Left ventricle myocardium inferior (tissue), 1 donor: ENCODE measurements around the gene GPR143. TPM values are rescaled to one million over a fixed set of nuclear protein-coding genes. Genes with fewer than 3 reads are reported as not detected.

Experiments
- DNase-seq: peaks from one replicate; pipeline ENCODE4 v3.0.0-alpha.2; 2020
- H3K27ac ChIP-seq: fragments of 200-600 bp; replicated peaks from 2 replicates; pipeline ENCODE4 v1.8.0; 2021
- H3K27me3 ChIP-seq: fragments of 200-600 bp; 2 replicates; pipeline ENCODE4 v1.8.0; 2021; ENCODE audit warnings: low read depth
- H3K36me3 ChIP-seq: fragments of 200-600 bp; 2 replicates; pipeline ENCODE4 v1.8.0; 2021
- H3K4me1 ChIP-seq: fragments of 200-600 bp; 2 replicates; pipeline ENCODE4 v1.8.0; 2021
- H3K4me3 ChIP-seq: fragments of 200-600 bp; 2 replicates; pipeline ENCODE4 v1.8.0; 2021; ENCODE audit warnings: mild to moderate bottlenecking, moderate library complexity
- H3K9me3 ChIP-seq: fragments of 200-600 bp; replicated peaks from 2 replicates; pipeline ENCODE4 v1.8.0; 2021
- intact Hi-C: fragments of 100-400 bp; cut with micrococcal nuclease; formaldehyde crosslinking; loops from one replicate; pipeline ENCODE4 v1.11.0; 2022
- total RNA-seq: library from RNA; stranded (reverse); fragmentation: NEBNext Ultra II Directional; extraction: Animal tissue kit (Norgen Biotek cat#: 25700); gene quantifications from one replicate; pipeline ENCODE4 v1.2.1, GENCODE V29; 2021
- TF ChIP-seq, protein P1 (sequence below): fragments of 200-600 bp; IDR thresholded peaks from 2 replicates; pipeline ENCODE4 v1.8.0; 2021; ENCODE audit warnings: antibody characterized with exemption, mild to moderate bottlenecking, borderline replicate concordance
- donor health status: DM: no; HTN: yes; CAD: no; lungs with severe emphysema.

GPR143 gene
- total RNA-seq, 1 donor from 2014 or later = not detected

DNA sequence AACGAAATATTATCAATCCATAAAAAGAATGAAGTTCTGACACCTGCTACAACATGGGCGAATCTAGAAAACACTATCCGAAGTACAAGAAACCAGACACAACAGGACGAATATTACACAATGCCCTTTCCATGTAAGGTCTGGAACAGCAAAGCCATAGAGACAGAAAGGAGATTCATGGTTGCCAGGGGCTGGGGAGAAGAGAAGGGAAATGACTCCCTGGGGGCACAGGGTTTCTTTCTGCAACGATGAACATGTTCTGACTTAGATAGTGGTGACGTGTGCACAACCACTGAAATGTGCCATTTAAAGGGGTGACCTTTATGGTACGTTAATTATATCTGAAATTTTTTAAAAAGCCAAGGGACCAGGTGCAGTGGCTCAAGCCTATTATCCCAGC lies 28.3 kb downstream of the GPR143 start:
- Histone ChIP-seq H3K4me1 (no peaks in the 10 kb centered on the region), H3K27ac (no peak overlapping the region), H3K36me3 (no peaks in the 10 kb centered on the region), H3K27me3 (no peaks in the 10 kb centered on the region), H3K9me3 (no peaks in the 10 kb centered on the region), H3K4me3 (no peak overlapping the region)
- TF ChIP-seq, protein P1, sequence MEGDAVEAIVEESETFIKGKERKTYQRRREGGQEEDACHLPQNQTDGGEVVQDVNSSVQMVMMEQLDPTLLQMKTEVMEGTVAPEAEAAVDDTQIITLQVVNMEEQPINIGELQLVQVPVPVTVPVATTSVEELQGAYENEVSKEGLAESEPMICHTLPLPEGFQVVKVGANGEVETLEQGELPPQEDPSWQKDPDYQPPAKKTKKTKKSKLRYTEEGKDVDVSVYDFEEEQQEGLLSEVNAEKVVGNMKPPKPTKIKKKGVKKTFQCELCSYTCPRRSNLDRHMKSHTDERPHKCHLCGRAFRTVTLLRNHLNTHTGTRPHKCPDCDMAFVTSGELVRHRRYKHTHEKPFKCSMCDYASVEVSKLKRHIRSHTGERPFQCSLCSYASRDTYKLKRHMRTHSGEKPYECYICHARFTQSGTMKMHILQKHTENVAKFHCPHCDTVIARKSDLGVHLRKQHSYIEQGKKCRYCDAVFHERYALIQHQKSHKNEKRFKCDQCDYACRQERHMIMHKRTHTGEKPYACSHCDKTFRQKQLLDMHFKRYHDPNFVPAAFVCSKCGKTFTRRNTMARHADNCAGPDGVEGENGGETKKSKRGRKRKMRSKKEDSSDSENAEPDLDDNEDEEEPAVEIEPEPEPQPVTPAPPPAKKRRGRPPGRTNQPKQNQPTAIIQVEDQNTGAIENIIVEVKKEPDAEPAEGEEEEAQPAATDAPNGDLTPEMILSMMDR = no peak
- intact Hi-C loops = no loop called here
- DNase-seq = no peak

DNA sequence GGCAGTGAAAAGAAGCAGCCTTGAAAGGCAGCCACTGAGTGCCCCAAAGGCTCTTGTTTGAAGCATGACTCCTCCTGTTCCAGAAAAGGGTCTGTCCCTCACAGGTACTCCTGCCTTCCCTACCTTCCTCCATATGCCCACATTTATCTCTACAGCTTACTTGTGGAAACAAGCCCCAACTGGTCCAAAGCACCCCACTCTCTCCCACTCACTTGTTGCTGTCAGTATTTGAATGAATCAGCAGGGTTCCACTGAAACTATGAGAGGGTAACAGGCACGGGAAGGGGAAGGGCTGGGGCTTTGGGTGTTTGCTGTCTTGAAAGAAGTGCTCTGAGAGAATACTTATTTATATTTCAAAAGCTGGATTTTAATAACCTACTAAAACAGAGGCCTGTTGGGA lies 34.9 kb downstream of the GPR143 start:
- Histone ChIP-seq H3K27me3 (no peaks in the 10 kb centered on the region), H3K4me1 (no peaks in the 10 kb centered on the region), H3K27ac (no peak overlapping the region), H3K4me3 (no peak overlapping the region), H3K9me3 (peaks cover 17% of the 10 kb centered on the region), H3K36me3 (no peaks in the 10 kb centered on the region)
- TF ChIP-seq, protein P1 = no peak
- no peak for DNase-seq
- intact Hi-C loops = no loop called here

DNA sequence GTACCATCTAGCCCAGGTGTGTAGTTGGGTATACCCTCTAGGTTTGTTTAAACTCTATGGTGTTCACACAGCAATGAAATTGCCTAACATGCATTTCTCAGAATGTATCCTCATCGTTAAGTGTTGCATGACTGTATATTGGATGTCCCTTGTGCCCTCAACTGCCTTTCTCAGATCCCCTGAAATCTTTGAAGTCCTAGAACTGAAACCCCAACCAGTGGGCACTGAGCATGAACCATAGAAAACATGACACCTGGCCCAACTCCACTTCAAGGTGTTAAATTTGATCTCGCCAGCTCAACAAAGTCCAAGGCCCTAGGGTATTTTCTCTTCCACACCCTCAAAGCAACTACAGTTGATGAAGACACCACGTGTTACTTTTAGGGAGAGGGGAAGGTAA lies 35.6 kb downstream of the GPR143 start:
- intact Hi-C loops = no loop called here
- H3K9me3 ChIP-seq = peaks cover 17% of the 10 kb centered on the region
- H3K4me3 ChIP-seq = no peak overlapping the region
- DNase-seq = no peak
- TF ChIP-seq, protein P1 = no peak
- no peak overlapping the region for H3K27ac ChIP-seq
- H3K4me1 ChIP-seq = no peaks in the 10 kb centered on the region
- H3K36me3 ChIP-seq = no peaks in the 10 kb centered on the region
- no peaks in the 10 kb centered on the region for H3K27me3 ChIP-seq

DNA sequence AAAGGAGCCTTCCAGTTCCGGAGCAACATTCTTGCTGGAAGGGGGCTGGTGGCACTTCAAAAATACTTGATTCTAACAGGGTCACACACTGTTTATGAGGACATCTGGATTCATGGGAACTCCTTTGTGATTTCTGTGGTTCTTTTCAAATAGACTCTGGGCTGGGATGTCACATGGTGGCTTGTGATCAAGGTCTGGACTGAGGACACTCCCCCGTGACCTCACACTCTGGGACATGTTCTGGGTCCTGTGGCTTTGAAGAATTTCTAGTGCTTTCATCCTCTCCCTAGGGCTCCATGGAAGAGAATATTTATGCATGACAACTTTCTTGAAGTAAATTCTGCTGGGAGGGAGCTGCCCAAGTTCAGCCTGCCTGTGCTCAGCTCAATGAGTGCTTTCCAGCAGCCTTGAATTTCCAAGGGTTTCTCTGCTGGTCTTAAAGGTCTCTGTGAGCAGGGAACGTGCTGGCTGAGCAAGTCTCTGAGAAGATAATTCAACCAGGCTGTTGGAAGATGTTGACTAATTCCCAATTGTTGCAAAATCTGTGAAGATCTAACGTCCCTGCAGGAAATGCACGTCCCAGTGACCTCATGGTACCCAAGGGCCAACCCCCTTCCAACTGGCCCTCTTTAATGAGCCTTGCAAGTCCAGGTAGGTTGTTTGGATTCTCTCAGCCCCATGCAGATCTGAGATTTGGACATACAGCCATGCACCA lies 36.3 kb downstream of the GPR143 start:
- H3K4me3 ChIP-seq = no peak overlapping the region
- DNase-seq = no peak
- intact Hi-C loops = no loop called here
- peaks cover 17% of the 10 kb centered on the region for H3K9me3 ChIP-seq
- H3K36me3 ChIP-seq = no peaks in the 10 kb centered on the region
- no peaks in the 10 kb centered on the region for H3K27me3 ChIP-seq
- H3K27ac ChIP-seq = no peak overlapping the region
- TF ChIP-seq, protein P1 = no peak
- H3K4me1 ChIP-seq = no peaks in the 10 kb centered on the region

DNA sequence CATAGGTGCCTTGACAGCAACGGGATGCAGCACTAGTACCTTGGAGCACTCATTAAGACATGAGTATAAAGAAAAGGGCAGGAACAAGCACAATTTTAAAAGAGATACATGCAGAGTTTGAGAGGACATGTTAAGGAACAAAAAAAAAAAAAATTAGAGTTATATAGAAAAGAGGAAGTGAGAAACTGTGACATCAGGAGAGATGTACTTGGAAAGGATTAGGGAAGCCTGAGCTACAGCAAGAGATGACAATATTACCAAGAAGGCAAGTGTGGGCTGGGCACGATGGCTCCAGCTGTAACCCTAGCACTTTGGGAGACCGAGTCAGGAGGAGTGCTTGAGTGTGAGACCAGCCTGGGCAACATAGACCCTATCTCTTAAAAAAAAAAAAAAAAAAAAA lies 37.4 kb downstream of the GPR143 start:
- DNase-seq = no peak
- TF ChIP-seq, protein P1 = no peak
- peaks cover 20% of the 10 kb centered on the region for H3K9me3 ChIP-seq
- intact Hi-C loops = no loop called here
- no peaks in the 10 kb centered on the region for H3K4me1 ChIP-seq
- H3K27ac ChIP-seq = no peak overlapping the region
- no peaks in the 10 kb centered on the region for H3K27me3 ChIP-seq
- H3K36me3 ChIP-seq = no peaks in the 10 kb centered on the region
- H3K4me3 ChIP-seq = no peak overlapping the region
